BE2C (cell line): ENCODE measurements around the gene TBX18. TPM values are rescaled to one million over a fixed set of nuclear protein-coding genes. Genes with fewer than 3 reads are reported as not detected.

Source experiments
- DNase-seq: peaks from one replicate; pipeline ENCODE4 v3.0.0-alpha.2; 2020
- H3K27me3 ChIP-seq: fragments of 250-450 bp; sonication (Bioruptor Pico); 2 replicates; pipeline ENCODE4 v1.5.1; 2020; ENCODE audit warnings: mild to moderate bottlenecking
- H3K36me3 ChIP-seq: fragments of 250-450 bp; sonication (Bioruptor Pico); 2 replicates; pipeline ENCODE4 v1.5.1; 2020; ENCODE audit warnings: mild to moderate bottlenecking
- H3K4me1 ChIP-seq: fragments of 250-450 bp; sonication (Bioruptor Pico); 2 replicates; pipeline ENCODE4 v1.5.1; 2020
- H3K4me3 ChIP-seq: 2 replicates; pipeline ENCODE4 v1.5.1; 2011; ENCODE audit warnings: low read depth, low read length
- H3K9me3 ChIP-seq: fragments of 250-450 bp; sonication (Bioruptor Pico); 2 replicates; pipeline ENCODE4 v1.5.1; 2020
- CTCF ChIP-seq: IDR thresholded peaks from 2 replicates; pipeline ENCODE4 v1.5.1; 2012; ENCODE audit warnings: mild to moderate bottlenecking, low read depth, low read length
- polyA plus RNA-seq: library from polyadenylated mRNA; unstranded; fragments of >200 nt; gene quantifications from one replicate; pipeline ENCODE4 v1.2.1, GENCODE V29; 2012; ENCODE audit warnings: low read depth, missing spikeins; ENCODE audit not compliant: insufficient read length, insufficient read depth

TBX18 gene
- 0.22 TPM for polyA plus RNA-seq

GRCh38 chr6:84764332-84765049, at the start of gene TBX18:
TSS of gene TBX18 (minus strand) at chr6:84764598. CDS start at chr6:84764181, 417 bp downstream.
- Histone ChIP-seq H3K4me1 (no peaks in the 10 kb centered on the region), H3K9me3 (peaks cover 4% of the 10 kb centered on the region; the same call in 1 of the 2 replicates), H3K4me3 (peak within 1 kb of the TSS; percentile 71), H3K36me3 (no peaks in the 10 kb centered on the region), H3K27me3 (peaks cover 84% of the 10 kb centered on the region)
- DNase-seq = peak; percentile 94
- TF ChIP-seq CTCF = peak; percentile 19; the same call in 1 of the 2 replicates

- Histone ChIP-seq H3K27me3 (0 out of 2 replicates have a peak, but pooled peaks cover 3% of the 10 kb centered on the region), H3K4me1 (no peaks in the 10 kb centered on the region), H3K4me3 (no peak overlapping the region), H3K9me3 (no peaks in the 10 kb centered on the region), H3K36me3 (no peaks in the 10 kb centered on the region)
- no peak for TF ChIP-seq CTCF
- DNase-seq = no peak
These were observed 47.0 kb upstream of the TBX18 start for GRCh38 chr6:84811351-84811750.

- Histone ChIP-seq H3K4me3 (no peak overlapping the region), H3K4me1 (no peaks in the 10 kb centered on the region), H3K9me3 (no peaks in the 10 kb centered on the region), H3K36me3 (no peaks in the 10 kb centered on the region), H3K27me3 (0 out of 2 replicates have a peak, but pooled peaks cover 3% of the 10 kb centered on the region)
- no peak for DNase-seq
- TF ChIP-seq CTCF = no peak
These were observed 45.1 kb upstream of the TBX18 start for GRCh38 chr6:84809455-84809854.

GRCh38 chr6:84808491-84809061, 44.2 kb upstream of the TBX18 start:
- no peak overlapping the region for H3K4me3 ChIP-seq
- no peaks in the 10 kb centered on the region for H3K9me3 ChIP-seq
- DNase-seq = no peak
- no peaks in the 10 kb centered on the region for H3K4me1 ChIP-seq
- no peak for TF ChIP-seq CTCF
- no peaks in the 10 kb centered on the region for H3K36me3 ChIP-seq
- H3K27me3 ChIP-seq = 0 out of 2 replicates have a peak, but pooled peaks cover 3% of the 10 kb centered on the region

GRCh38 chr6:84805145-84805544, 40.7 kb upstream of the TBX18 start:
- TF ChIP-seq CTCF = no peak
- DNase-seq = no peak
- H3K4me3 ChIP-seq = no peak overlapping the region
- no peaks in the 10 kb centered on the region for H3K4me1 ChIP-seq
- no peaks in the 10 kb centered on the region for H3K36me3 ChIP-seq
- H3K9me3 ChIP-seq = no peaks in the 10 kb centered on the region
- H3K27me3 ChIP-seq = no peaks in the 10 kb centered on the region

- no peaks in the 10 kb centered on the region for H3K4me1 ChIP-seq
- no peak overlapping the region for H3K4me3 ChIP-seq
- H3K9me3 ChIP-seq = no peaks in the 10 kb centered on the region
- H3K27me3 ChIP-seq = no peaks in the 10 kb centered on the region
- no peak for DNase-seq
- H3K36me3 ChIP-seq = no peaks in the 10 kb centered on the region
- no peak for TF ChIP-seq CTCF
These were observed 40.3 kb upstream of the TBX18 start for GRCh38 chr6:84804720-84805119.
